NCI-H1105 (cell line): ENCODE data around the gene SYT5.
"Not testable (repeated sequence)": the region's sequence is repeated elsewhere in the genome, so short reads cannot be mapped to it uniquely, and the experiment has no call there.

Experiments used
- DNase-seq: peaks from one replicate; lab custom pipeline; 2025; lab: John Stamatoyannopoulos, UW

Gene SYT5

DNA sequence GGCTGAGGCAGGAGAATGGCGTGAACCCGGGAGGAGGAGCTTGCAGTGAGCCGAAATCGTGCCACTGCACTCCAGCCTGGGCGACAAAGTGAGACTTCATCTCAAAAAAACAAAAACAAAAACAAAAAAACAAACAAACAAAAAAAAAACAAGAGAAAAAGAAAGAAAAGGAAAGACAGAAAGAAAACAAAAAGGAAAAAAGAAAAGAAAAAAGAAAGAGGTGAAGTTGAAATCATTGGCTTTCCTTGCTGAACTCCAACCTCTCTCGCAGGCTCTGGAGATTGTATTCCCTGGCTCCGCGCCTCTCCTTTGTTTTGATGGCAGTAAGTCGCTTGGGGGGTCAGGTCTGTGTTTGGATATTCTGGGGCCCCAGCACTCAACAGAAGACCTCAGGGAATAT is 7.8 kb downstream of the SYT5 start:
- DNase-seq, result not testable (repeated sequence)

DNA sequence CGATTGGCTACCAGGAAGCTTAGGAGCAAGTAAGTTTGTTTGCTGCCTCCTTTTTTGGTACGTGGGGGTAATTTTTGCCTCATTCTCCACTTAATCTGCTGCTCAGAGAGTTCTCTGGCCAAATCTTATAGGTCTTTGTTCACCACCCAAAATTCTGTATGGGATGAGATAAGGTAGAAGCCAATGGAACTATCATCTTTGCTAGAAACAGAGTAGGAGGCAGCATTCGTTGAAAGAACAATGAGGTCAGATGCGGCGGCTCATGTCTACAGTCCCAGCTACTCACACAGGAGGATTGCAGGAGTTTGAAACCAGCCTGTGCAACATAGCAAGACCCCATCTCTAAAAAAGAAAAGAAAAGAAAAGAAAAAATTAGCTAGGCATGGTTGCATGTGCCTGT is 8.6 kb downstream of the SYT5 start:
- DNase-seq, result no peak

DNA sequence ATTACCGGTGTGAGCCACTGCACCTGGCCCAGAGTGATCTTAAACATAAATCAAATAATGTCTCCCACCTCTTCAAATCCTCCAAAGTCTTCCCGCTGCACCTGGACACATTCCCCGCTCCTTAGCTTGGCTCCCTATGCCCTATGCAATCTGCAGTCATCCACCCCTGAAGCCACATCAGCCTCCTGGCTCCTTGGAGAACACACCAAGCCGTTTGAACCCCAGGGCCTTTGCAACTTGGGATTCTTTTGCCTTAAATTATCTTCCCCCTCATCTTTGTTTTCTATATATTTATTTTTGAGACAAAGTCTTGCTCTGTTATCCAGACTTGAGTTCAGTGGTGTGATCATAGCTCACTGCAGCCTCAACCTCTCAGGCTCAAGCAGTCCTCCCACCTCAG is 11.0 kb downstream of the SYT5 start:
- no peak for DNase-seq

DNA sequence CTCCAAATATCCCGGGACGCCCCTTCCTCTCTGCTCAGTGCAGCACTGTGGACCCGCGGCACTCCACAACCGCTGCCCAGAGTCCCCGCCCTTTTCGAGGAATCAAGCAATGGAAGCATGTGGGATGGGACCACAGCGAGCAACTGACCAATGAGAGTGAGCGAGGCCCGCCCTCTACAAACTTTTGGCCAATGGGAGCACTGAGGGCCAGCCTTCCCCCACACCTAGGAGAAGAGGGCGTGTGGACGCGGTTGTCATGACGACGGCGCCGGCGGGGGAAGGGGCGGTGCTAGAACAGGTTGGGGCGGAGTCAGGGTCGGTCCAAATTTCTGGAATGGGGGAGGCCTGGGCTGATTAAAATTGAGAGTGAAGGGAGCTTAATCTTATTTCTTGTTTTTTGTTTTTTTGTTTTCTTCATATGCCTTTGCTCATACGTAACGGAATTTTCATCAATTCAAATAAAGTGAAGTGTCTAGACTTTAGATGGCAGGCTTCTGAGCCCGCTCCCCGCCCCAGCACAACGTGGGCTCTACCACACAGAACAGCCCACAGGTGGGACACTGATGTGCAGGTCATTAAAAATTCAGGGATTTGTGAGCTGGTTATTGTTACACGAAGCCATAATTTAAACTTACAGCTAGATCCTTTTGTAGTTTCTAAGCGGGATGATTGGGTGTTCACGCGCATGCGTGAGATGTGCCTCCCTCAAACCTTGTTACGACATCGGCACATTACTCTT is 13.4 kb downstream of the SYT5 start, which contains the start of gene DNAAF3:
Gene DNAAF3 (minus strand): TSS at position 84 of the 739 bp plus-strand sequence. CDS start 200 bp downstream, outside the sequence.
- peak; percentile 98 for DNase-seq

DNA sequence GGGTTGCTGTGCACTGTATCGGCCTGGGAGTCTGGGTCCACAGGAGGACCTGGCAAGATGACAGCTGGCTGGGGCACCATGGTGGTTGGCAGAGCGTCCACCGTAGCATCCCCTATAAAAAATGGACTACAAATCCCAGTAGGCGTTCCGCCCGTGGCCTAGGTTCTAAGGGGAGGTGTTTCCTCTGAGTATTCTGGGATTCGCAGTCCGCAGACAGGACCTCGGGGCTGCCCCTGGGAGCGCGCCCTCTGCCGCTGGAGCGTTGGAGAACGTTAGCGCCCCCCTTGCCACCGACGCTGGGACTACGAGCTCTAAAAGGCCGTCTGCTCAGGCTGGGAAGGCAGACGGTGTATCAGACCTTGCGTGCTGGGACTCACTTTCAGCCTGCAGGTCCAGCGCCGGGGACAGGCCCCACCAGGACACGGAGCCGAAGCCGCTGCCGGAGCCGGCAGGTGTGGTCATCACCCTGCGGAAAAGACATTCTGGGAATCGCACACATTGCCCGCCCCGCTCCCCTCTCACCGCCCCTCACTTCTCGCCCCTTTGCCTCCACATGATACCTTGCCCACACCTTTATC is 14.0 kb downstream of the SYT5 start:
- DNase-seq, result peak; percentile 93

DNA sequence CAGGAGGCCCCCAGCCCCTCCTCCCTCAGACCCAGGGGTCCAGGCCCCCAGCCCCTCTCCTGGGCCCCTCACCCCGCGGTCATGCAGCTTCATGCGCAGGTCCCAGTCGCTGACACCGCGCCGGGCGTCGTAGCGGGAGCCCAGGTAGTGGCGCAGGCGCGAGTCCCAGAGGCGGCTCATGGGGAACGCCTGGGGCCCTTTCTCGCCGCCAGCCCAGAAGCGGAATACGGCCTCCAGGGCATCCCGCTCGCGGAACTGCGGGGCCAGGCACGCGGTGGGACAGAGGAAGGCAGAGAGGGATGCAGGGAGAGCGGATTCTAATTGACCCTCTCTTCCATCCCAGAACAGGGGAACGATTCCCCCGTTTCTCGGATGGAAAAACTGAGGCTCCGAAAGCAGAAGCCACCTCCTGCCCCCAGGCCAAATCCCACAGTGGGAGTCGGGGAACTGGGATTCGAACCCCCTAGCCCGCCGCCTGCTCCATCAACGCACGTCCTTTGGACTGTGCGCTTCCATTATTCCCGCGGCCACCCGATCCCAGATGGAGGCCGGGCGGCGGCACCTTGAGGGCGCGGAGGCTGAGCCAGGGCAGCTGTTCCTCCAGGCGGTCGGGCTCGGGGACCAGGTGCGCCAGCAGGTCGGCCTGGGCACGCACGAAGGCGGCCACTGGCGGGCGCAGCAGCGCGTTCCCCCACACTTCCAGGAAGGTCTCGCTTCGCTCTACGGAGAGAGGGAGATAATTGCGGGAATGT is 18.3 kb downstream of the SYT5 start:
- no peak for DNase-seq

- DNase-seq, result no peak
Observed at GRCh38 chr19:55160986-55161365, 19.1 kb downstream of the SYT5 start.

GRCh38 chr19:55160128-55160985 is 19.7 kb downstream of the SYT5 start:
- DNase-seq, result peak; percentile 95

GRCh38 chr19:55158848-55159749 is 21.0 kb downstream of the SYT5 start:
- DNase-seq, result no peak

- DNase-seq, result no peak
Observed at GRCh38 chr19:55158423-55158822, 21.7 kb downstream of the SYT5 start.

- DNase-seq, result no peak
Observed at GRCh38 chr19:55157064-55157908, 22.8 kb downstream of the SYT5 start, which contains the start of gene TNNI3. Gene TNNI3, minus strand, starts transcription at chr19:55157732. Its CDS starts 143 bp downstream, at chr19:55157589.

GRCh38 chr19:55156202-55157063 is 23.7 kb downstream of the SYT5 start:
- DNase-seq, result peak; percentile 81

DNA sequence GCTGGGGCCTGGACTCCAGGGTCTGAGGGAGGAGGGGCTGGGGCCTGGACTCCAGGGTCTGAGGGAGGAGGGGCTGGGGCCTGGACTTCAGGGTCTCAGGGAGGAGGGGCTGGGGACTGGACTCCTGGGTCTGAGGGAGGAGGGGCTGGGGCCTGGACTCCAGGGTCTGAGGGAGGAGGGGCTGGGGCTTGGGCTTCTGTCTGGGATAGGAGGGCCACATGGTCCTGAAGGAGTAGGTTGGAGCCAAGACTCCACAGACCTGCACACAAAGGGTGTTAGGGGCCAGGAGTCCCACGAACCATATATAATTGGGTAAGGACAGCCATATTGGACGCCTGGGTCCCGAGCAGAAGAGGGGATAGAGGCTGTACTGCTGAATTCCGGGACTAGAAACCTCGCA is 24.3 kb downstream of the SYT5 start:
- DNase-seq, result not testable (repeated sequence)

DNA sequence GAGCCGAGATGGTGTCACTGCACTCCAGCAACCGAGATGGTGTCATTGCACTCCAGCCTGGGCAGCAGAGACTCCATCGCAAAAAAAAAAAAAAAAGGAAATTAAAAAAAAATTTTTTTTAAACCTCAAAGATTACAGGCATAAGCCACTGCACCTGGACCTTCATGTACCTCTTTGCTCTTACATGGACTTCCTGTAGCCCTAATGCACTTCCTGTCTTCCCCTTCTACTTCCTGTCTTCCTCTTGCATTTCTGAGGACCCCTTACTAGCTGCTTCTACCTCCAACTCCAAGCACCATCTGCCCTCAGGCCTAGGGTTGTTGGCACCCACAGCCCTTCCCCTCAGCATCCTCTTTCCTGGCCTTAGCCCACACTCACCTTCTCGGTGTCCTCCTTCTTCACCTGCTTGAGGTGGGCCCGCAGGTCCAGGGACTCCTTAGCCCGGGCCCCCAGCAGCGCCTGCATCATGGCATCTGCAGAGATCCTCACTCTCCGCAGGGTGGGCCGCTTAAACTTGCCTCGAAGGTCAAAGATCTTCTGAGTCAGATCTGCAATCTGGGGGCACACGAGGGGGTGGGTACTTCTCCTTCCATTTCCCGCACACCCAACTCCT is 26.3 kb downstream of the SYT5 start:
- DNase-seq, result no peak

DNA sequence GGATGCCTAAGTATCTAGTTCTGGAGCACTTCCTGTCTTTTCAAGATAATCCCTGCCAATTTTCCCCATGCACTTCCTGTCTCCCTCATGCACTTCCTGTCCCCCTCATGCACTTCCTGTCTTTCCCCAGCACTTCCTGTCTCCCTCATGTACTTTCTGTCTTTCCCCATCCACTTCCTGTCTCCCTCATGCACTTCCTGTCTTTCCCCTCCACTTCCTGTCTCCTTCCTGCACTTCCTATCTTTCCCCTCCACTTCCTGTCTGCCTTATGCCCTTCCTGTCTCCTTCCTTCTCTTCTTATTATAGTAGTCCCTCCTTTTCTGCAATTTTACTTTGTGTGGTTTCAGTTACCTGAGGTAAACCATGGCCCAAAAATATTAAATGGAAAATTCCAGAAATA is 28.1 kb downstream of the SYT5 start:
- no peak for DNase-seq

DNA sequence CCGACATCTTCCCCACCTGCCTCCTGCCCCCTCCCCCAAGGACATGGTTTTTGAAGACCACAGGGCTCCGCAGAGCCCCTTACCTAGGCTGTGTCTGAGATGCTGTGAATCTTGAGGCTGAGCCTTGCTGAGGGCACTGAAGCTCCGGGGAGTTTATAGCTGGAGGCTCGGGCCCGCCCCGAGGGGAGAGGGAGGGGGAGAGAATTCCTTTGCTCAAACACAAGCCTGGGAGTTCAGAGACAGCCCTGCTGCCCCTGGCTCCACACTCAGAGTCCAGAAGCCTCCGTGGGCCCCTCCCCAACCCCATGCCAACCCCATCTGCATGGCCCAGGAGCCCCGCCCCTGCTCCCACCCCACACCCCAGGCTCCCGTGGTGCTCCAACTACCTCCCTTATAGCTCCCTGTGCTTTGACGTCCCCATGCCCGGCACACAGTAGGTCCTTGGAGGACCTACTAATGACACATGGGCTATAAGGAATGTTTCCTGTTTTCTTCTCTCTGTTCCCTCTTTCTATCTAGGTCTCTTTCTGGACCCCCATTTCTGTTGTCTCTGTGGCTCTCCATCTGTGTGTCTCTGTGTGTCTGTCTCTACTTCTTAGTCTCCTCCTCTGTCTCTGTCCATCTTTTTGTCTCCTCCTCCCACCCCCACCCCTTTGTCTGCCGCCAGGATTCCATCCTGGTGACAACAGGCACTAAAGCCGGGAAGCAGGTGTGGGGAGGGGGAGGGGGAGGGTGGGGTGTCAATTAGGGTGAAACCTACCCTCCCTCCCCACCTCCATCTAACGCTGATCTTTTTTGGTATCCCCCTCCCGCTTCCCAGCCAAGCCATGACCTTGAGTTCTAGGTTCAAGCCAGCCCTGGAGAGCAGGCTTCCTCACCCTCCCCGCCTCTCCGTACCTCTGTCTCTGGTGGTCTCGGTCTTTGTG is 30.7 kb downstream of the SYT5 start, which contains the start of gene TNNT1:
Gene TNNT1 (minus strand): TSS at position 129 of the 926 bp plus-strand sequence. CDS start 2,049 bp downstream, outside the sequence.
- DNase-seq, result no peak

DNA sequence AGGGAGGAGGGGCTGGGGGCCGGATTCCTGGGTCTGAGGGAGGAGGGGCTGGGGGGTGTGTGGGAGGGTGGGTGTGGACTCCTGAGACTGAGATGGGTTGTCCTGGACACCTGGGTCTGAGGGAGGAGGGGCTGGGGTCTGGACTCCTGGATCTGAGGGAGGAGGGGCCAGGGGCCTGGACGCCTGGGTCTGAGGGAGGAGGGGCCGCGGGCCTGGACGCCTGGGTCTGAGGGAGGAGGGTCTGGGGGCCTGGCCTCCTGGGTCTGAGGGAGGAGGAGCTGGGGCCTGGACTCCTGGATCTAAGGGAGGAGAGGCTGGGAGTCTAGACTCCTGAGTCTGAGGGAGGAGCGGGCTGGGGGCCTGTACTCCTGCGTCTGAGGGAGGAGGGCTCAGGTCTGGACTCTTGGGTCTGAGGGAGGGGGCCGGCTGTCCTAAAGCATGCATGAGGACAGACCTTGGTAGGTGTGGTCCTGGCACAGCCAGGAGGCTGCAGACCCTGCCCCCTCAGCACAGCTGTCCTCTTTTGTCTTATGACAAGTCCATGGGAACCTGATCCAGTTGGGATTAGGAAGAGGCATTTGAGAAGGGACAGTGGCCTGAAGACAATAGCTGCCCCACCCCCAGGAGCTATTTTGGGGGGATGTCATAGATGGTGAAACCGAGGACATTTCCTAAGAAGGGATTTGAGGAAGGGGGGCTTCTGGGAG is 32.4 kb downstream of the SYT5 start:
- no peak for DNase-seq
